K562 (cell line): Measurements from ENCODE around the gene ENO3. TPM values are rescaled to one million over a fixed set of nuclear protein-coding genes. Genes with fewer than 3 reads are reported as not detected.
A peak's percentile ranks its signal among the peaks of the same experiment; 100 is the strongest.

Source experiments
- ATAC-seq: fragments of 200-7000 bp; cut with Tn5 transposase; 3 replicates; pipeline ENCODE4 v1.9.1; 2020; ENCODE audit warnings: moderate library complexity
- BruUV-seq: library from RNA; stranded (reverse); fragments of 400-500 nt; replicated peaks from 2 replicates; lab custom pipeline; 2021; lab: Mats Ljungman, UMichigan
- CTCF ChIA-PET: fragments of 300-600 bp; formaldehyde crosslinking; extraction: SDS; loops from one replicate; lab custom pipeline; 2021; ENCODE audit warnings: low intra/inter-chr PET ratio; lab: Yijun Ruan, JAX
- POLR2A ChIA-PET: fragments of 300-600, 350-650 bp; sonication (Branson Sonifier 250); formaldehyde crosslinking; extraction: SDS; loops from one replicate; lab custom pipeline; 2021; ENCODE audit warnings: antibody characterized with exemption, inconsistent platforms; lab: Yijun Ruan, JAX
- DNase-seq, 4 experiments: peaks; one replicate each; pipeline versions ENCODE4 v3.0.0 to v3.0.0-alpha.2; 2011 to 2018; ENCODE audit warnings: low spot score in 3 of 4, mixed read lengths in 3 of 4; ENCODE audit errors: extremely low read depth in 1 of 4
- FAIRE-seq: peaks from 2 replicates; lab custom pipeline; 2011; peaks lifted over from hg19 to GRCh38; lab: Jason Lieb, UNC
- H2AFZ ChIP-seq: 2 replicates; pipeline ENCODE4 v1.6.0; 2011; ENCODE audit warnings: low read depth, low read length, control low read depth, inconsistent platforms
- H3K27ac ChIP-seq: fragments of 200-600 bp; 3 replicates; pipeline ENCODE4 v1.8.0; 2011; ENCODE audit warnings: low read depth, mild to moderate bottlenecking, control low read depth, inconsistent platforms, low read length, moderate library complexity, mixed read lengths; ENCODE audit errors: extremely low read depth
- H3K27me3 ChIP-seq, 2 experiments: fragments of 300-600 bp in 1 of 2; 2 replicates in 1 of 2; 3 replicates in 1 of 2; pipeline versions ENCODE4 v1.6.0 to v1.8.0; 2011; ENCODE audit warnings: inconsistent platforms in 2 of 2, low read length in 2 of 2, mild to moderate bottlenecking in 1 of 2, mixed read lengths in 1 of 2, moderate library complexity in 1 of 2; ENCODE audit not compliant: control insufficient read depth in 2 of 2, insufficient read depth in 2 of 2
- H3K36me3 ChIP-seq: fragments of 300-600 bp; 3 replicates; pipeline ENCODE4 v1.8.0; 2011; ENCODE audit warnings: mild to moderate bottlenecking, low read length, inconsistent platforms; ENCODE audit not compliant: control insufficient read depth, insufficient read depth
- H3K4me1 ChIP-seq, 2 experiments: fragments of 200-600 bp in 1 of 2; replicated peaks in 1 of 2; 2 replicates in 1 of 2; 3 replicates in 1 of 2; pipeline versions ENCODE4 v1.5.1 to v1.8.0; 2011; ENCODE audit warnings: inconsistent platforms in 2 of 2, low read length in 2 of 2, mild to moderate bottlenecking in 1 of 2, mixed read lengths in 1 of 2, moderate library complexity in 1 of 2; ENCODE audit not compliant: control insufficient read depth in 2 of 2, insufficient read depth in 2 of 2
- H3K4me2 ChIP-seq: 2 replicates; pipeline ENCODE4 v1.6.1; 2011; ENCODE audit warnings: low read length, control low read depth, inconsistent platforms, mixed read lengths; ENCODE audit not compliant: insufficient read depth
- H3K4me3 ChIP-seq: fragments of 200-600 bp; sonication (generic), shearing (Covaris generic); 2 replicates; pipeline ENCODE4 v1.5.1; 2016; ENCODE audit warnings: control low read depth, inconsistent platforms
- H3K79me2 ChIP-seq: fragments of 200-600 bp; 3 replicates; pipeline ENCODE4 v1.8.0; 2011; ENCODE audit warnings: low read length, inconsistent platforms; ENCODE audit not compliant: control insufficient read depth, insufficient read depth
- H3K9ac ChIP-seq, 2 experiments: 2 replicates each; pipeline versions ENCODE4 v1.6.0 to v1.6.1; 2011; ENCODE audit warnings: low read depth in 2 of 2, low read length in 2 of 2, control low read depth in 1 of 2, inconsistent platforms in 1 of 2, mild to moderate bottlenecking in 1 of 2, mixed read lengths in 1 of 2; ENCODE audit not compliant: insufficient read depth in 1 of 2
- H3K9me1 ChIP-seq: one replicate; pipeline ENCODE4 v1.6.0; 2011; ENCODE audit warnings: inconsistent platforms, mild to moderate bottlenecking, low read length, moderate library complexity; ENCODE audit not compliant: control insufficient read depth, insufficient read depth
- H3K9me3 ChIP-seq: replicated peaks from 2 replicates; pipeline ENCODE4 v1.5.1; 2011; ENCODE audit warnings: low read depth, low read length, inconsistent platforms; ENCODE audit not compliant: control insufficient read depth, insufficient read depth
- H4K20me1 ChIP-seq: replicated peaks from 2 replicates; pipeline ENCODE4 v1.6.1; 2011; ENCODE audit warnings: low read length, inconsistent platforms, mixed read lengths; ENCODE audit not compliant: control insufficient read depth, insufficient read depth
- BMI1 ChIP-seq: fragments of 150-350 bp; IDR thresholded peaks from 2 replicates; pipeline ENCODE4 v1.6.1; 2014; ENCODE audit warnings: low read length
- FOXJ2 ChIP-seq: fragments of 200-800 bp; sonication (Bioruptor generic); IDR thresholded peaks from 2 replicates; pipeline ENCODE4 v1.6.1; 2016; ENCODE audit warnings: missing genetic modification characterization, missing compliant biosample characterization
- GATAD2B ChIP-seq: fragments of 450-650 bp; IDR thresholded peaks from 2 replicates; pipeline ENCODE4 v1.6.1; 2017; ENCODE audit warnings: mild to moderate bottlenecking, borderline replicate concordance
- HMGN3 ChIP-seq: IDR thresholded peaks from 2 replicates; pipeline ENCODE4 v1.6.1; 2011; ENCODE audit warnings: borderline replicate concordance, low read depth, mild to moderate bottlenecking, mixed read lengths, low read length; ENCODE audit not compliant: insufficient read length; ENCODE audit errors: extremely low read depth
- ILF3 ChIP-seq: fragments of 450-650 bp; IDR thresholded peaks from 2 replicates; pipeline ENCODE4 v1.6.1; 2018; ENCODE audit warnings: antibody characterized with exemption, mild to moderate bottlenecking, moderate library complexity, borderline replicate concordance
- L3MBTL2 ChIP-seq: fragments of 450-650 bp; IDR thresholded peaks from 2 replicates; pipeline ENCODE4 v1.6.1; 2016; ENCODE audit warnings: mild to moderate bottlenecking, moderate library complexity
- MXI1 ChIP-seq: IDR thresholded peaks from 2 replicates; pipeline ENCODE4 v1.6.1; 2011; ENCODE audit warnings: low read depth, mild to moderate bottlenecking, improper control_type of control experiment, low read length
- NFIX ChIP-seq: fragments of 250-450 bp; sonication (Bioruptor Pico); IDR thresholded peaks from 2 replicates; pipeline ENCODE4 v1.4.0; 2020; ENCODE audit warnings: low read depth, mild to moderate bottlenecking, moderate library complexity
- PML ChIP-seq: IDR thresholded peaks from 2 replicates; pipeline ENCODE4 v1.6.1; 2012; ENCODE audit warnings: low read length, inconsistent platforms
- RB1 ChIP-seq: fragments of 450-650 bp; IDR thresholded peaks from 2 replicates; pipeline ENCODE4 v1.6.1; 2017; ENCODE audit warnings: low read depth, mild to moderate bottlenecking
- SAFB ChIP-seq: fragments of 200-400 bp; formaldehyde crosslinking; IDR thresholded peaks from 2 replicates; pipeline ENCODE4 v1.6.1; 2017; ENCODE audit warnings: low read depth, low read length, borderline replicate concordance
- ZNF23 ChIP-seq: fragments of 250-450 bp; sonication (Bioruptor Pico); IDR thresholded peaks from 2 replicates; pipeline ENCODE4 v1.4.0; 2020; ENCODE audit warnings: mild to moderate bottlenecking
- ZNF263 ChIP-seq: sonication (generic); formaldehyde crosslinking; IDR thresholded peaks from 2 replicates; pipeline ENCODE4 v1.8.0; 2022; ENCODE audit warnings: mild to moderate bottlenecking, missing genetic modification reagents, borderline replicate concordance
- ZSCAN29 ChIP-seq: fragments of 450-650 bp; IDR thresholded peaks from 2 replicates; pipeline ENCODE4 v1.6.1; 2017
- WGBS: fragments of 100-300 bp; shearing (Covaris generic); methylation state at CpG from one replicate; pipeline ENCODE4 v1.1.6; 2016; ENCODE audit warnings: low coverage, mixed read lengths; ENCODE audit not compliant: insufficient coverage; ENCODE audit errors: missing lambda C conversion rate; 5-methylcytosine and 5-hydroxymethylcytosine counted together
- in situ Hi-C: fragments of 300-500 bp; cut with MboI; formaldehyde crosslinking; loops from 4 replicates; pipeline ENCODE4 v1.15.0; 2018; ENCODE audit warnings: inconsistent platforms, mixed read lengths
- intact Hi-C: fragments of 100-400 bp; cut with micrococcal nuclease; formaldehyde crosslinking; loops from 2 replicates; pipeline ENCODE4 v1.14.2; 2022
- polyA plus RNA-seq, 8 experiments: library from polyadenylated mRNA; depleted of rRNA in 4 of 8; stranded (reverse) in 5 of 8; unstranded in 3 of 8; fragments of >200 nt; fragmentation: Nextera tagmentation in 2 of 8; fragmentation: Illumina TruSeq in 1 of 8; extraction: Ambion mirVana in 2 of 8; extraction: Trizol in 1 of 8; gene quantifications; 2 replicates each; pipeline versions ENCODE4 v1.2.1 to v1.2.3, GENCODE V29; 2011 to 2014; ENCODE audit warnings: inconsistent platforms in 1 of 8, missing spikeins in 1 of 8
- total RNA-seq, 7 experiments: library from RNA; depleted of rRNA in 6 of 7; stranded (reverse); fragments of >200 nt in 6 of 7; fragmentation: Illumina TruSeq in 2 of 7; extraction: Trizol in 2 of 7; gene quantifications; 2 replicates each; pipeline versions ENCODE4 v1.2.1 to v1.2.3, GENCODE V29; 2011 to 2021; ENCODE audit warnings: low replicate concordance in 1 of 7
- TF ChIP-seq, protein P1 (sequence below): sonication (generic); formaldehyde crosslinking; IDR thresholded peaks from 2 replicates; pipeline ENCODE4 v1.8.0; 2022; ENCODE audit warnings: mild to moderate bottlenecking, missing genetic modification reagents
- TF ChIP-seq, protein P2 (sequence below): fragments of 450-650 bp; IDR thresholded peaks from 2 replicates; pipeline ENCODE4 v1.6.1; 2016
- TF ChIP-seq, protein P3 (sequence below): fragments of 250-450 bp; sonication (Bioruptor Pico); IDR thresholded peaks from 2 replicates; pipeline ENCODE4 v1.4.0; 2020
- TF ChIP-seq, protein P4 (sequence below): sonication (generic); formaldehyde crosslinking; IDR thresholded peaks from 2 replicates; pipeline ENCODE4 v1.9.0; 2022; ENCODE audit warnings: mild to moderate bottlenecking, missing genetic modification reagents

ENO3 gene
- total and polyA plus RNA-seq, 9 of the 15 experiments (the other 6 are each of a cell fraction or from before 2014, with no cell fraction given), result 5.7 to 17.2 (median 9.9) TPM

DNA sequence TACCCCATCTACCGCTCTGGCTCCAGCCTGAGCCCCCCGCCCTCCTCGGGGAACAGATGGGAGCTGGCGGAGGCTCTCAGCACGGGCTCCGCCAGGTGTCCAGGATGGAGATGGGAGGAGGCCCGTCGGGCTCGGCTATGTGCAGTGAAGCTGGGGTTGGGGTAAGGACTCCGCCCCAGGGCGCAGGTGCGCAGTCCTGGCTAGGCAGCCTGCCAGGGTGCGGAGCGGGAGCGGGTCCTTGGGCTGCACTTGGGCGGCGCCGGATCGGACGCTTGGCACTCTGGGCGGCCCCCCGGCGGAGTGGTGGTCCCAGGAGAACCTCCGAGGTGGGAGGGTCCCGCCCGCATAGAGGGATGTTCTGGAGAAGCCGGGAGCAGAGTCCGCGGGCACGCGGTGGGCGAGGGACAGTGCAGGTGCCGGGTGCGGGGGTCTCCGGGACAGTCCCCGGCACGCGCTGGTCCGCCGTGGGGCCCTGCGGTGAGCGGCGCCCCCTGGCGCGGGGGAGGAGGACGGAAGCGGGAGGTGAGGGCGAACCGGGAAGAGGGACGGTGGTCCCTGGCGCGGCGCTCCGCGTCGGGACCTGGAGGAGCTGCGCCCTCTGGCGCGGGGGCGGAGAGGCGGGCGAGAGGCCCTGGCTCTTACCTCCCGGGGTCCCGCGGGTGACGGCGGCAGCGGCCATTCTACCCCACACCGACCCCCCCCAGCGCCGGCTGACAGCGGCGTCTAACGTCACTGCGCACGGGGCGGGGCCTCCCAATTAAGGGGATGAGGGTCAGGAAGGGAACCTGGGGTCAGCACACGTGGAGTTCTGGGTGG lies 36.2 kb downstream of the ENO3 start, which contains the start of gene CAMTA2:
TSS of gene CAMTA2 (minus strand) at position 725 of the 816 bp plus-strand sequence. CDS start 1,453 bp downstream, outside the sequence.
- in situ Hi-C loops, result no loop called here
- H3K4me1 ChIP-seq, result peaks cover 10 to 21% of the 10 kb centered on the region in 2 experiments; a peak in 4 of 5 replicates
- H3K4me2 ChIP-seq, result peak within 1 kb of the TSS; percentile 82
- FAIRE-seq (peak; percentile 72), DNase-seq (peak; percentile 85 to 90 (median 86)), ATAC-seq (peak; percentile 93)
- intact Hi-C loops, result no loop called here
- ChIA-PET CTCF (interaction anchor here (0.7 to 0.9 kb wide), 3 partner anchors 46 to 78 kb away, joined by 3 read pairs; no protein-coding TSS in a partner anchor), POLR2A (interaction anchor here (0.6 to 2.4 kb wide), 12 partner anchors 8 to 145 kb away, joined by 3 to 13 read pairs (median 4); partner anchors contain the start of genes ENO3, INCA1 and KIF1C)
- peak within 1 kb of the TSS; percentile 74 for H3K27ac ChIP-seq
- H2AFZ ChIP-seq, result peak within 1 kb of the TSS; percentile 94
- no peaks in the 10 kb centered on the region for H4K20me1 ChIP-seq
- peak within 1 kb of the TSS; percentile 77 for H3K4me3 ChIP-seq
- WGBS, result 0% methylated on average over 28 of the region's 78 CpGs
- H3K9me1 ChIP-seq, result no peaks in the 10 kb centered on the region
- H3K36me3 ChIP-seq, result peaks cover 15% of the 10 kb centered on the region
- no peaks in the 10 kb centered on the region for H3K9me3 ChIP-seq
- H3K79me2 ChIP-seq, result peaks cover 26% of the 10 kb centered on the region
- BruUV-seq, result no TSS peak
- peak within 1 kb of the TSS; percentile 73 to 94 for H3K9ac ChIP-seq
- no peaks in the 10 kb centered on the region for H3K27me3 ChIP-seq
- no peak for TF ChIP-seq BMI1
- peak; percentile 30; the same call in 1 of the 2 replicates for TF ChIP-seq ZSCAN29
- TF ChIP-seq, protein P1, sequence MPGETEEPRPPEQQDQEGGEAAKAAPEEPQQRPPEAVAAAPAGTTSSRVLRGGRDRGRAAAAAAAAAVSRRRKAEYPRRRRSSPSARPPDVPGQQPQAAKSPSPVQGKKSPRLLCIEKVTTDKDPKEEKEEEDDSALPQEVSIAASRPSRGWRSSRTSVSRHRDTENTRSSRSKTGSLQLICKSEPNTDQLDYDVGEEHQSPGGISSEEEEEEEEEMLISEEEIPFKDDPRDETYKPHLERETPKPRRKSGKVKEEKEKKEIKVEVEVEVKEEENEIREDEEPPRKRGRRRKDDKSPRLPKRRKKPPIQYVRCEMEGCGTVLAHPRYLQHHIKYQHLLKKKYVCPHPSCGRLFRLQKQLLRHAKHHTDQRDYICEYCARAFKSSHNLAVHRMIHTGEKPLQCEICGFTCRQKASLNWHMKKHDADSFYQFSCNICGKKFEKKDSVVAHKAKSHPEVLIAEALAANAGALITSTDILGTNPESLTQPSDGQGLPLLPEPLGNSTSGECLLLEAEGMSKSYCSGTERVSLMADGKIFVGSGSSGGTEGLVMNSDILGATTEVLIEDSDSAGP (CRISPR knock-in tag), result no peak
- TF ChIP-seq ZNF23 (CRISPR knock-in tag), result no peak
- peak; percentile 47; the same call in 1 of the 2 replicates for TF ChIP-seq ILF3
- TF ChIP-seq RB1, result peak; percentile 82; the same call in 1 of the 2 replicates
- TF ChIP-seq PML, result peak; percentile 65
- peak; percentile 66; the same call in 1 of the 2 replicates for TF ChIP-seq MXI1
- peak; percentile 88 for TF ChIP-seq HMGN3
- peak; percentile 51; the same call in 1 of the 2 replicates for TF ChIP-seq FOXJ2 (tag)
- peak; percentile 68; the same call in 1 of the 2 replicates for TF ChIP-seq GATAD2B
- peak; percentile 66 for TF ChIP-seq SAFB
- TF ChIP-seq, protein P2, sequence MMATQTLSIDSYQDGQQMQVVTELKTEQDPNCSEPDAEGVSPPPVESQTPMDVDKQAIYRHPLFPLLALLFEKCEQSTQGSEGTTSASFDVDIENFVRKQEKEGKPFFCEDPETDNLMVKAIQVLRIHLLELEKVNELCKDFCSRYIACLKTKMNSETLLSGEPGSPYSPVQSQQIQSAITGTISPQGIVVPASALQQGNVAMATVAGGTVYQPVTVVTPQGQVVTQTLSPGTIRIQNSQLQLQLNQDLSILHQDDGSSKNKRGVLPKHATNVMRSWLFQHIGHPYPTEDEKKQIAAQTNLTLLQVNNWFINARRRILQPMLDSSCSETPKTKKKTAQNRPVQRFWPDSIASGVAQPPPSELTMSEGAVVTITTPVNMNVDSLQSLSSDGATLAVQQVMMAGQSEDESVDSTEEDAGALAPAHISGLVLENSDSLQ, result peak; percentile 60; the same call in 1 of the 2 replicates
- peak; percentile 78; the same call in 1 of the 2 replicates for TF ChIP-seq ZNF263 (CRISPR knock-in tag)
- peak; percentile 62 for TF ChIP-seq L3MBTL2
- TF ChIP-seq, protein P3, sequence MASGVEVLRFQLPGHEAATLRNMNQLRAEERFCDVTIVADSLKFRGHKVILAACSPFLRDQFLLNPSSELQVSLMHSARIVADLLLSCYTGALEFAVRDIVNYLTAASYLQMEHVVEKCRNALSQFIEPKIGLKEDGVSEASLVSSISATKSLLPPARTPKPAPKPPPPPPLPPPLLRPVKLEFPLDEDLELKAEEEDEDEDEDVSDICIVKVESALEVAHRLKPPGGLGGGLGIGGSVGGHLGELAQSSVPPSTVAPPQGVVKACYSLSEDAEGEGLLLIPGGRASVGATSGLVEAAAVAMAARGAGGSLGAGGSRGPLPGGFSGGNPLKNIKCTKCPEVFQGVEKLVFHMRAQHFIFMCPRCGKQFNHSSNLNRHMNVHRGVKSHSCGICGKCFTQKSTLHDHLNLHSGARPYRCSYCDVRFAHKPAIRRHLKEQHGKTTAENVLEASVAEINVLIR (CRISPR knock-in tag), result peak; percentile 70
- no peak for TF ChIP-seq NFIX
- TF ChIP-seq, protein P4, sequence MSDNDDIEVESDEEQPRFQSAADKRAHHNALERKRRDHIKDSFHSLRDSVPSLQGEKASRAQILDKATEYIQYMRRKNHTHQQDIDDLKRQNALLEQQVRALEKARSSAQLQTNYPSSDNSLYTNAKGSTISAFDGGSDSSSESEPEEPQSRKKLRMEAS (CRISPR knock-in tag), result peak; percentile 90
